Measurements from ENCODE around the gene CHPF.

DNA sequence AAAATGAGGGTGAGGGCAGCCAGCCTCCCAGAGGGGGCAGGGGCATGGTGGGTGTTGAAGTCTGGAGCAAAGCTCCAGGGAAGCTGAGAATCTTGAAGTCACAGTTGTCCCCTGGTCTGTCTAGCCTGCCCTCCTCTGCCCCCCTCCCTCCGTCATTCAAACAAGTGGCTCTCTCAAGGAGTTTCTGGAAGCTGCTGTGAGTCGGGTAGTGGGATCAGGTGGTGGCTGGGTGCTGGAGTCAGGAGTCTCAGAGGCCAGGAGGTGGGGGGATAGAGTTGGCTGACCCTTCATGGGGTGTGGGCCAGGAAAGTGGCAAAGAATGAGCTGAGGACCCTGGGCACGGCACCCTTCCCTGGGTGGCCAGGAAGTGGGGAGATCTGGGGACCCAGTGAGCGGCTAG is 29.8 kb downstream of the CHPF start:
- TF ChIP-seq CTCF (IDR thresholded peaks at IDR 0.05) (no peak), POLR2AphosphoS5 (IDR thresholded peaks at IDR 0.05) (no peak), POLR2A (IDR thresholded peaks at IDR 0.05) (no peak), EP300 (IDR thresholded peaks at IDR 0.05) (no peak)

Data from upper lobe of left lung (tissue), 4 donors.